HG02678 (cell line): ENCODE results near the gene HECTD4.
A peak's percentile ranks its signal among the peaks of the same experiment; 100 is the strongest.
"Not testable (repeated sequence)": the region's sequence is repeated elsewhere in the genome, so short reads cannot be mapped to it uniquely, and the experiment has no call there.

Experiments used
- ATAC-seq: cut with Tn5 transposase; IDR thresholded peaks from one replicate; pipeline ENCODE4 v1.9.1; 2021; ENCODE audit warnings: mild to moderate bottlenecking, moderate library complexity; ENCODE audit not compliant: unreplicated experiment

The HECTD4 gene

GRCh38 chr12:112126000-112126438, 256.2 kb downstream of the HECTD4 start:
- ATAC-seq, result no peak

- peak; percentile 97 for ATAC-seq
Measured at GRCh38 chr12:112125250-112125999, 256.8 kb downstream of the HECTD4 start, which contains the start of gene TRAFD1. TSS of gene TRAFD1 (plus strand) at chr12:112125560. CDS start at chr12:112130523, 4,963 bp downstream.

- ATAC-seq, result no peak
Measured at GRCh38 chr12:112124918-112125249, 257.3 kb downstream of the HECTD4 start.

GRCh38 chr12:112122823-112123690, 259.2 kb downstream of the HECTD4 start:
- no peak for ATAC-seq

- no peak for ATAC-seq
Measured at GRCh38 chr12:112121780-112122565, 260.3 kb downstream of the HECTD4 start.

- no peak for ATAC-seq
Measured at GRCh38 chr12:112117685-112118084, 264.5 kb downstream of the HECTD4 start.

GRCh38 chr12:112116232-112117060, 265.8 kb downstream of the HECTD4 start:
- ATAC-seq, result no peak

GRCh38 chr12:112115259-112116045, 266.8 kb downstream of the HECTD4 start:
- ATAC-seq, result no peak

GRCh38 chr12:112112409-112113133, 269.7 kb downstream of the HECTD4 start:
- ATAC-seq, result no peak

GRCh38 chr12:112111931-112112330, 270.3 kb downstream of the HECTD4 start:
- no peak for ATAC-seq

- ATAC-seq, result not testable (repeated sequence)
Measured at GRCh38 chr12:112110787-112111662, 271.2 kb downstream of the HECTD4 start.
